ENCODE measurements around the gene GFRA1.

DNA sequence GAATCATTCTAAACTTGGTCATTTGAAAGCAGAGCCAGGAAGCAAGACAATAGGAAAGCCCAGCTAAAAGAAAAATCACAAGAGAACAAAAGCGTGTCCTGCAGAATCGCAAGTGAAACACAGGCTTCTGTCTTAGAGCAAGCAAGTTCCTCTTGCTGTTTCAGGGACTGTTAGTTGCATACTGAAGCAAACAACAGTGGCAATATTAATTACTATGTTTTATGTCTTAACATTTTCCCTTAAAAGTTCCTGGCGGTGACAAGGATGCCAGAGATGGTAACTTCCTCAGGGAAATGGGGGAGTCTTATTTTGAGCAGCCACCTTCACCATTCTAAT is 217.1 kb downstream of the GFRA1 start:
- TF ChIP-seq CTCF (conservative IDR thresholded peaks at IDR 0.05 in 1 of 2, IDR thresholded peaks at IDR 0.05 in 1 of 2; ENCODE audit: low read depth in 1 of 2, low read length in 2 of 2) = no peak
- no peak for TF ChIP-seq EZH2 (IDR thresholded peaks at IDR 0.05; ENCODE audit: low read length, missing control alignments)
